Rectal smooth muscle tissue (tissue), 1 donor: ENCODE data around the gene PIGA.
"Not testable (repeated sequence)": the region's sequence is repeated elsewhere in the genome, so short reads cannot be mapped to it uniquely, and the experiment has no call there.

Source experiments
- H3K27ac ChIP-seq: one replicate; pipeline ENCODE4 v1.7.0; 2013; ENCODE audit warnings: low read depth, low read length, inconsistent platforms
- H3K27me3 ChIP-seq: one replicate; pipeline ENCODE4 v1.7.0; 2013; ENCODE audit warnings: low read length; ENCODE audit not compliant: control insufficient read depth, insufficient read depth
- H3K36me3 ChIP-seq: one replicate; pipeline ENCODE4 v1.7.0; 2013; ENCODE audit warnings: low read length; ENCODE audit not compliant: control insufficient read depth, insufficient read depth
- H3K4me1 ChIP-seq: one replicate; pipeline ENCODE4 v1.7.0; 2013; ENCODE audit warnings: low read length; ENCODE audit not compliant: control insufficient read depth, insufficient read depth
- H3K4me3 ChIP-seq: one replicate; pipeline ENCODE4 v1.7.0; 2013; ENCODE audit warnings: low read length
- H3K9ac ChIP-seq: one replicate; pipeline ENCODE4 v1.7.0; 2013; ENCODE audit warnings: low read length

PIGA gene

GRCh38 chrX:15314472-15314871 lies 20.9 kb downstream of the PIGA start:
- no peak overlapping the region for H3K27ac ChIP-seq
- no peak overlapping the region for H3K9ac ChIP-seq
- H3K27me3 ChIP-seq = no peaks in the 10 kb centered on the region
- H3K36me3 ChIP-seq = no peaks in the 10 kb centered on the region
- H3K4me1 ChIP-seq = no peaks in the 10 kb centered on the region
- no peak overlapping the region for H3K4me3 ChIP-seq

DNA sequence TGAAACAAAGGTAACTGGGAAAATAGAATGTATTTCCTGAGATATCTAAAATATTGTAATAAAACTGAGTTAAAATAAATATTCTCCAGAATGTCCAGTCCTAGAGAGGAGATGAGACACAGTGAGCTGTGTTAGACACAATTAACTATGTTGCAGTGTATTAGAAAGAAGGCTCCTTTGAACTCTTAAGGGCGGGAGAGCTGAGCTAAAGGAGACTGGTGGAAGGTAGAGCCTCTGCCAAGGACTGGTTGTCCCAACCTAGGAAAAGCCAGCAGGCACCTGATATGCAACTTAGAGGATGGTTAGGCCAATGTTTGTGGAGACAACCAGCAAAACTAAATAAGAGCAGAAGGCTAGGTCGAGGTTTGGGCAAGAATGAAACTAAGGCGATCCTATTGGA lies 24.2 kb downstream of the PIGA start:
- no peak overlapping the region for H3K27ac ChIP-seq
- H3K4me3 ChIP-seq = no peak overlapping the region
- H3K27me3 ChIP-seq = no peaks in the 10 kb centered on the region
- H3K4me1 ChIP-seq = no peaks in the 10 kb centered on the region
- no peak overlapping the region for H3K9ac ChIP-seq
- no peaks in the 10 kb centered on the region for H3K36me3 ChIP-seq

GRCh38 chrX:15310117-15310516 lies 25.2 kb downstream of the PIGA start:
- H3K4me1 ChIP-seq = no peaks in the 10 kb centered on the region
- H3K27me3 ChIP-seq = no peaks in the 10 kb centered on the region
- H3K4me3 ChIP-seq = no peak overlapping the region
- no peaks in the 10 kb centered on the region for H3K36me3 ChIP-seq
- H3K9ac ChIP-seq = no peak overlapping the region
- no peak overlapping the region for H3K27ac ChIP-seq

DNA sequence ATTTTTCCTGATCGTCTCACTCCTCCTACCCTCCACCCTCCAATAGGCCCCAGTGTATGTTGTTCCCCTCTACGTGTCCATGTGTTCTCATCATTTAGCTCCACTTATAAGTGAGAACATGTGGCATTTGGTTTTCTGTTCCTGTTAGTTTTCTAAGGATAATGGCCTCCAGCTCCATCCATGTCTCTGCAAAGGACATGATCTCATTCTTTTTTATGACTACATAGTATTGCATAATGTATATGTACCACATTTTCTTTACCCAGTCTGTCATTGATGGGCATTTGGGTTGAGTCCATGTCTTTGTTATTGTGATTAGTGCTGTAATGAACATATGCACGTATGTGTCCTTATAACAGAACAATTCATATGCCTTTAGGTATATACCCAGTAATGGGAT lies 29.4 kb downstream of the PIGA start:
- not testable (repeated sequence) for H3K9ac ChIP-seq, H3K27me3 ChIP-seq, H3K4me1 ChIP-seq, H3K27ac ChIP-seq, H3K36me3 ChIP-seq, H3K4me3 ChIP-seq

- Histone ChIP-seq H3K36me3 (no peaks in the 10 kb centered on the region), H3K4me3 (no peak overlapping the region), H3K4me1 (no peaks in the 10 kb centered on the region), H3K27ac (no peak overlapping the region), H3K27me3 (no peaks in the 10 kb centered on the region), H3K9ac (no peak overlapping the region)
Measured at GRCh38 chrX:15301924-15302323, 33.4 kb downstream of the PIGA start.

DNA sequence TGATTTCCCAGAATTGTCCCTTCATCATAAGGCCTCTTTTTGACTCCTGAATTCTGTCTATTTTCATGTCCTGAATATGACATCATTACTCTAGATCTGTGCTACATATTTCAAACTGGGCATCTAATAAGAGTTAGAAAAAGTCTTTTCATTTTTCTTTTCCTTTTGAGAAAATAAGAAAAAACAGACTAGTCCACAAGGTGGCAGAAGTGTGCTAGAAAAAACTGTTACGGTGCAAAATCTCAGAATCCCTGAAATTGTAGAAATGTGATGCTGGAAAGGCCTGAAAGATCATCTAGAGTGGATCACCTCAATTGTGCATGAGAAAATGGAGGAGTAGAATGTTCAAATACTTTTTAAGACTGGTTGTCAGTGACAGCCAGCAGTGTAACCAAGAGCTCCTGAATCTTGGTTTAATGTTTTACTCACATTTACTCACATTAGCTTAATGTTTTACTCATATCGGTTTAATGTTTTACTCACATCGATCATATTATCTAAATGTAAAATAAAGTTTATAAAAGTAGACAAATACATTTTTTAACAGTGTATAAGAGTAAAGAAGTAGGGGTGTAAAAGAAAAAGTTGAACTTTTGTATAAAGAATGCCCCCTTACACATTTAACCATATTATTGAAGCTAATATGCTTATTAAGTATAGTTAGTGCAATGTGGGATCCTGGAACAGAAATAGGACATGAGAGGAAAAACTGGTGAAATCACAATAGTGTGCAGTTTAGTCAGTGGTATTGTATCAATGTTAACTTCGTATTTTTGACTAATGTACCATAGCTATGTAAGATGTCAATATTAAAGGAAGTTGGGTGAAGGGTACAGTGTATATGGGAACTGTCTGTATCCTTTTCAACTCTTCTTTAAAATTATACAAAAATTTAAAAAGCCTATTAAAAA lies 35.1 kb downstream of the PIGA start:
- no peaks in the 10 kb centered on the region for H3K36me3 ChIP-seq
- H3K27ac ChIP-seq = no peak overlapping the region
- no peaks in the 10 kb centered on the region for H3K27me3 ChIP-seq
- H3K4me1 ChIP-seq = no peaks in the 10 kb centered on the region
- no peak overlapping the region for H3K9ac ChIP-seq
- no peak overlapping the region for H3K4me3 ChIP-seq

GRCh38 chrX:15298780-15299179 lies 36.5 kb downstream of the PIGA start:
- Histone ChIP-seq H3K4me3 (no peak overlapping the region), H3K27ac (no peak overlapping the region), H3K27me3 (no peaks in the 10 kb centered on the region), H3K36me3 (no peaks in the 10 kb centered on the region), H3K9ac (no peak overlapping the region), H3K4me1 (no peaks in the 10 kb centered on the region)

DNA sequence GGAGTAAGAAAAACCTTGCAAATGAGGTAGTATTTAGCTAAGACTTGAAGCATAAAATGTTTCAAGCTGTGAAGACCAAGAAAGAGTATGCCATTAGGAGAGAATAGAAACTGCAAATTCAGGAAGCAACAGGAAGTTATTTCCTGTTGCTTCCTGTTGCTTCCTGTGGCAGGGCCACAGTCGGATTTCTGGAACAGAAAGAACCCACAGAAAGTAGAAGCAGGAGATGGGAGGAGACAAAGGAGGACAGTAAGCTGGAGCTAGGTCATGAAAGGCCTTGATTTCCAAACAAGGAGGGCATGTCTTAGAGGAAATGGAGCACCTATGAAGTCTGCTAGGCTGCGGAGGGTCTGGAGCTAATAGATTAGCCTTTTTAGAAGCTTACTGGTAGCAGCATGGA lies 37.1 kb downstream of the PIGA start:
- H3K27me3 ChIP-seq = no peaks in the 10 kb centered on the region
- H3K4me1 ChIP-seq = no peaks in the 10 kb centered on the region
- H3K27ac ChIP-seq = no peak overlapping the region
- no peaks in the 10 kb centered on the region for H3K36me3 ChIP-seq
- H3K4me3 ChIP-seq = no peak overlapping the region
- no peak overlapping the region for H3K9ac ChIP-seq

- Histone ChIP-seq H3K4me1 (no peaks in the 10 kb centered on the region), H3K9ac (no peak overlapping the region), H3K36me3 (no peaks in the 10 kb centered on the region), H3K27me3 (no peaks in the 10 kb centered on the region), H3K27ac (no peak overlapping the region), H3K4me3 (no peak overlapping the region)
Measured at GRCh38 chrX:15293451-15293850, 41.9 kb downstream of the PIGA start.

DNA sequence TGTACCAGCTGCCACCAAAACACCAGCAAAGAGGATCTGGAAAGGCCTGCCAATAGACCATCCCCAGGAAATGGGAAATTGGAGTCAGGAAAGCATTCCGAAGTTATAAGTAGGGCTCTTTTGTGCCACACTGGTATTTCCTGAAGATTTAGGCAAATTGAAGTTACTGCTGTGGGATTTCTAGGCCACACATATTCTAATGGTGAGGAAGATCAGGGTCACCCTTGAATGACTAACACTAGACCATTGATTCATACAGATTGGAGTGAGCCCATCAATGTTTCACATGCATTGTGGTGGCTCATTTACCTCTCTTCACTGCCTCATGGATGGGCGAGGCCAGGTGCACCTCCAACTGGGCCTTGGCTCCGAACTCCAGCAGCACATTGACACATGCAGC lies 42.5 kb downstream of the PIGA start:
- Histone ChIP-seq H3K4me1 (no peaks in the 10 kb centered on the region), H3K27ac (no peak overlapping the region), H3K36me3 (no peaks in the 10 kb centered on the region), H3K9ac (no peak overlapping the region), H3K4me3 (no peak overlapping the region), H3K27me3 (no peaks in the 10 kb centered on the region)

DNA sequence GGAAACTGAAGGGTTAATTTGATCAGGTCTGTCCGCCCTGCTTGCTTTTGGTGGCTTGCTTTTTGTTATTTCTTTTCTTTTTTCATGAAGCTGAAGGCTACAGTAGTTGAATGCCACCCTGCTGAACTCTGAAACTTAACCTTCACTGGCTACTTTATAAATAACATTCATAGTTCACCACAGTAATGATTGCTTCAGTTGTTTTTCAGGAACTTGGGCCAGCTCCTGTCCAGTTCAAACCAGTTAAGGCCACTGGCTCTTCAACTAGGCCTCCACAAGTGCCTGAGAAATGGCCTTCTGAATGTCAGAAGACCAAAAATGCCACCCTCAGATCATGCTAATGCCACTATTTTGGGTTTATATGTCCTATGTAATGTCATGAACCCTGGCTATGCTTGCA lies 57.7 kb downstream of the PIGA start:
- Histone ChIP-seq H3K4me3 (no peak overlapping the region), H3K36me3 (no peaks in the 10 kb centered on the region), H3K27ac (no peak overlapping the region), H3K4me1 (no peaks in the 10 kb centered on the region), H3K27me3 (no peaks in the 10 kb centered on the region), H3K9ac (no peak overlapping the region)

GRCh38 chrX:15274946-15275345 lies 60.4 kb downstream of the PIGA start:
- Histone ChIP-seq H3K27ac (no peak overlapping the region), H3K4me3 (no peak overlapping the region), H3K4me1 (no peaks in the 10 kb centered on the region), H3K36me3 (no peaks in the 10 kb centered on the region), H3K9ac (no peak overlapping the region), H3K27me3 (no peaks in the 10 kb centered on the region)

DNA sequence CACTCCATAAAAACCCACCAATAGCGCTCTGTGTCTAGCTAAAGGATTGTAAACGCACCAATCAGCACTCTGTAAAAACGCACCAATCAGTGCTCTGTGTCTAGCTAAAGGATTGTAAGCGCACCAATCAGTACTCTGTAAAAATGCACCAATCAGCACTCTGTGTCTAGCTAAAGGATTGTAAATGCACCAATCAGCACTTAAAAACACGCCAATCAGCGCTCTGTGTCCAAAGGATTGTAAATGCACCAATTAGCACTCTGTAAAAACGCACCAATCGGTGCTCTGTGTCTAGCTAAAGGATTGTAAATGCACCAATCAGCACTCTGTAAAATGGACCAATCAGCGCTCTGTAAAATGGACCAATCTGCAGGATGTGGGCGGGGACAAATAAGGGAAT lies 62.0 kb downstream of the PIGA start:
- not testable (repeated sequence) for H3K9ac ChIP-seq, H3K4me3 ChIP-seq, H3K36me3 ChIP-seq, H3K27ac ChIP-seq, H3K27me3 ChIP-seq, H3K4me1 ChIP-seq
